GM18873 (cell line): Measurements from ENCODE around the gene SLC4A4.

Source experiments
- ATAC-seq: cut with Tn5 transposase; IDR thresholded peaks from one replicate; pipeline ENCODE4 v1.9.1; 2021; ENCODE audit warnings: mild to moderate bottlenecking, moderate library complexity, moderate number of reproducible peaks; ENCODE audit not compliant: unreplicated experiment, low FRiP score

The SLC4A4 gene

DNA sequence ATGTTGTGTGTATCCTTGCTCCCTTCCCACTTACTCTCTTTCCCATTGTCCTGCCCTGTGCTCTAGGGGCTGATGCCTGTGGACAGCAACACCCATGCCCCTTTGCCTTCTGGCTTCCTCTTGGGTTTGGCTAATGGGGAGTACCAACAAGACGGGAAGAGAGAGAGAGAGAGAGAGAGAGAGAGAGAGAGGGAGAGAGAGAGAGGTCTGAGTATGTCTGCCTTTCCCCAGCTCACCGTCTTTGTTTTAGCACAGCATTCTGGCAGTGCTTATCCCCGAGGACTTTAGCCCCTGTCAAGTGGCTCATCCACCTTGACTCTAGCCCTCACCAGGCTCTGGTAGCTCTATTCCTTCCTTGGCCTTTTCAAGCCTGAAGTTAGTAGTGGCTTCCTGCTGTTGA is 128.0 kb downstream of the SLC4A4 start:
- no peak for ATAC-seq

DNA sequence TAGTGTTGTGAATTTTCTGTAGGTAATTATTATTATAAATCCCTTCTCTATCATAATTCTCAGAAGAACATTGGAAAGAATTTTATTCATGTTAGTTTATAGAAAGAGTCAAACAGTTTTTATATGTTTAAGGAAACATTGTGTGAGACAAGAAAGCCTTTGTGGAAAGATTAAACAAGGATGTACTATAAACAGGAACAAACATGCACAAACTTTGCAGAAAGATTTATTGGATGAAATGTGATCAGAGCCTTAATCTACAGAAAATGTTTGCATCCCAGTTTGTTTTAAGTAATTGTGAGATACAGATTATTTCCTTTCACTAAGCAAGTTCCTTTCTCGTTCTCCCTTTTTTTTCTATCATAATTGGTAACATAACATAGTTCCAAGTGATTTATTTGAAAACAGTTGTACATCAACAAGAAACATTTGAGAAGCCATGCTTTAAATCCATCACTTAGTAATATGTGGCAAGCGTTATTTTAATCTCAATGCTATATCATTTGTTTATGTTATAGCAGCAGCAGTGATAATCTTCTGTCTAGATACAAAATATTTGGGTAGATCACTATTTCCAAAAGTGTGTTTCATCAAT is 129.4 kb downstream of the SLC4A4 start:
- ATAC-seq: no peak

DNA sequence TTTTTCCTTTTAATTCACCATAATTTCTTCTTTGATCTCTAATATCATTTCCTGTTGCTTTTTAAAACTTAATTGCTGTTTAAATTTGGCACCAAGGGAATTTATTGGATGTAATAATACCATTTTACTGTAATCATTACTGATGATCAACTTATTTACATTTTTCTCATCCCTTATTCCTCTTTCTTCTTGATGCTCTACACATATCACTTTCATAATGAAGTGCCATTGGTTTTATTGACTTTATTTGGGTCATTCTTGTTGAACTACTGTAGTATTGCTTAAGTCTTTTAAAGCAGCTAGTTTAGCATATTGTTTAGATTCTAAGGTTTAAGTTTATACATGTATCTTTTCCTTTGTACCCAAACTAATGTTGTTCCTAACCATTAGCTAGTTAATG is 130.7 kb downstream of the SLC4A4 start:
- no peak for ATAC-seq

DNA sequence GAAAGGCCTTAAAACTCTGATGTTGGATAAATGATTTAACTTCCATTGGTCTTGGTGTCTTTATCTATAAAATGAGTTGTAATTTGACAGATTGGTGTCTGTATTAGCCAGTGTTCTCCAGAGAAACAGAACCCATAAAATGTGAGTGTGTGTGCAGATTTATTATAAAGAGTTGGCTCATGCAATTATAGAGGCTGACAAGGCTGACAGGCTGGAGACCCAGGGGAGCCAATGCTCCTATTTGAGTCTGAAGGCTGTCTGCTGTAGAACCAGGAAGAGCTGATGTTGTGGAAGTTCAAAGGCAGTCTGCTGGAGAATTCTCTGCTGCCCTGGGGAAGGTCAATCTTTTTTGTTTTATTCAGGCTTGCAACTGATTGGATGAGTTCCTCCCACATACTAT is 131.7 kb downstream of the SLC4A4 start:
- no peak for ATAC-seq

DNA sequence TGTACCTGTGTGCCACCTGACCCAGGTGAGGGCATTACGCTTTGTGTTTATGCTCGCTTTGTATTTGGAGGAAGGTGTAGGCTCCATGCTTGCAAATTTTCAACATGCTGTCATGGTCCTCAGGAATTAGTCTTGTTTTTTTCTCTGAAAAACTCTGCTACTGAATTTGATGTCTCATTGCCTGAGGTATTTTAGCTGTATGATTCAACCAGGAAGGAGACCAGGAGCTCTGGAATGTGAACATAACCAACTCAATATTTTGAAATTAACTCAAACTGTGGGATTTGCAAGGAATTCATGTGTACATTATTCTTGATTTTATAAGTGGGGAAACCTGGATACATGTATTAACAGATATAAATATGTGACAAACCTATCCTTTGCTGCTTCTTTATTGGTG is 134.1 kb downstream of the SLC4A4 start:
- no peak for ATAC-seq

DNA sequence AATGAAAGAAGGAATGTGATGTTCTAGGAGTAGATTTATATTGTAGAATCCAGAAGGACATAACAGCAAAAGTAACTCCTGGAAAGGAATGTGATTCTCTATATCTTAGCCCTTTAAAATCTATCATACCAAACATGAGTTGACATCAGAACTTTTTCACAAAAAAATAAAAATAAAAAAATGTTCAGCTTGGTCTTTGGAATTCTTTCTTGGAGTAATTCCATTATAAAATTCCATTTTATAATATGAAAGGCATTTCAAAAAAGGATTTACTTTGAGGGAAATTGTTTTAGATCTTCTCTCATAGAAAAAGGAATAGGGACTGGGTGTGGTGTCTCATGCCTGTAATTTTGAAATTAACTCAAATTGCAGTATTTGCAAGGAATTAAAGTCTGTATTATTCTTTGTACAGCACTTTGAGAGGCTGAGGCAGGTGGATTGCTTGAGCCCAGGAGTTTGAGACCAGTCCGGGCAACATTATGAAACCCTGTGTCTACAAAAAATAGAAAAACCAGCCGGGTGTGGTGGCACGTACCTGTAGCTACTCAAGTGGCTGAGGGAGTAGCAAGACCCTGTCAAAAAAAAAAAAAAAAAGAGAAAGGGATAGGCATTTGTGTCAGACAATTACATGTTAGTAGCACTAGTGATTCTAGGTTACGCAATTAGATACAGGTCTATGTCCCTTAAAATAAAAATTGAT is 134.9 kb downstream of the SLC4A4 start:
- ATAC-seq: no peak

DNA sequence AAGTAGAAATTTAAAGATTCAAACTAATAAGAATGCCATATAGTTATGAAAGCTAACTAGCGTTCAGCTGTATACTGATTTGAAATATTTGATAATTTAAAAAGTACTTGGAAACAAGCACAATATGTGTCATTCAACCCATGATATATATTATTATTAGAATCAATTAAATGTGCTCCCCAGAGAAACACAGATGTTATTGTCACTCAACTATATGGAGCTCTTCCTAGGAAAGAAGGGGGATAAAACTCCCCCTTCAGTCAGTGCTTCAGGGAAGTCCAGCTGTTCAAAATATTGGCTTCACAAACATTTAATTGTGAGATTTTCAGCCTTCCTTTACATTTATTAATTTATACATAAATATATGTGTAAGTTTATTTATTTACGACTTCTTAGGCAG is 135.9 kb downstream of the SLC4A4 start:
- no peak for ATAC-seq

DNA sequence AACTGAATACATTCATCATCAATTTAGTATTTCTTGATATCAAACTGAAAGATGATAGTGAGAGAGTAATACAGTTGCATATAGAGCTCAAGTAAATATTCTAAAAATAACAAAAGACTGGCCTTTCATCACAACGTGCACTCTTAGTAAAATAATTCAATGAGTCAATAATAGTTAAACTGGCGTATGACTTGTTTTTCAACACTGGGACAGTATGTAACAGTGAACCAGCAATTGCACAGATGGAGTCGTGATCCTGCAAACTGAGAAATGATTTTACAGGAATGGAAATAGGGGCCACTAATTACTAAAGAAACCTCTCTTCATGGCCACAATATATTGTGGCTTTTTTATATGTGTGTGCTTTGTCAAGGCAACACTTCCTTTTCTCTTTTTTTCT is 137.4 kb downstream of the SLC4A4 start:
- no peak for ATAC-seq

DNA sequence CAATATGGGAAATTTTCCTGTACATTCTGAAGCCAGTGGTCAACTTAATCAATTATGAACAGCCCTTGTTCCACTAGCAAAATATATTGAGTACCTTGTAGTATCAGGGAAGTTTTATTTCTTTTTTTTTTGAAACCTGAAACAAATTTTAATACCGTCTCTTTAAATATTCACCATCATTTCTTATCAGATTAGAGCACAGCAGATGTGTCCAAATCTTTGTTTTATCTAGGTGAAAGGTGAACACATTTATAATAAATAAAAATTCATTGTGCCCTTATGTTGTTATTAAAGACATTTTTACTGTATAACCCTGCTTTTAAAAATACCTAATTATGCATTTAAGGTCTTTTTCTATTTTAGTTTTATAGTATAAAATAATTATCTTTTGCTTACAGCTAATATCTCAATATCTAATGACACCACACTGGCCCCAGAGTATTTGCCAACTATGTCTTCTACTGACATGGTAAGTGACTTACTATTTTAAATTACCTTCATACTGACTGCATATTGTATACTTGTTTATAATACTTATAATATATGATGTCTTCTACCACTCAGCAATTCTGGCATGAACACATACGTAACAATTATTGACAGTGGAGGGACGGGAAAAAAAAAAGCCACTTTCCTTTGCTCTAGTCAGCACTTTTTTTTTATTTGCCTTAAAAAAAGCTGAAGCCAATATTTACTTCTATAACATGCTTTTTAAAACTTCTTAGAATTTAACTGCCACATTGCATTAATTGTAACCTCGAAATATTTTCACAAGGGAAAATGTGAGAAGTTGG is 147.9 kb downstream of the SLC4A4 start:
- no peak for ATAC-seq

DNA sequence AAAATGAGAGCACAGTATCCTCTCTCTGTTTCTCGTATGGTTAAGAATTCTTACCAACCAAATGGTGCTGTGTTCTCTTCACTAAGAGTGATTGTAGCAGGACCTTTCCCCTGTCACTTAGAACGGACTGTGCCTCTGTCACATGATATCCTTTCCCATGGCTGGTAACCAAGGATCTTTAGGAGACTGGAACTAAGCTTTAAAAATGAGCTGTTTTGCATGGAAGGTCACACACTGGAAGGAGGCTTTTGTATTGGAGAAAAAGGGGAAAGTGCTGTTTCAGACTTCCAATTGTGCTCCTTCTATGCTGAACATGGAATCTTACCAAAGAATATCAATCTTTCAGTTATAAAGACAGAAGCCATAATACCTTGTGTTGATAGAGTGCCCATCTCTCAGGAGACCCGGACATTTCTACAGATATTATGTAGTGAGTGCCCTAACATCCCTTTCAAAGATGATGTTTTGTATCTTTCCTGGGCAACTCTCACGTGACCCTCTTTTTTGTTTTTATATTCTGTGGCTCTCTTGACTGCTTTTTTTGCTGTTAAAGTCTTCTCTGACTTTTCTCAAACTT is 148.6 kb downstream of the SLC4A4 start:
- no peak for ATAC-seq

DNA sequence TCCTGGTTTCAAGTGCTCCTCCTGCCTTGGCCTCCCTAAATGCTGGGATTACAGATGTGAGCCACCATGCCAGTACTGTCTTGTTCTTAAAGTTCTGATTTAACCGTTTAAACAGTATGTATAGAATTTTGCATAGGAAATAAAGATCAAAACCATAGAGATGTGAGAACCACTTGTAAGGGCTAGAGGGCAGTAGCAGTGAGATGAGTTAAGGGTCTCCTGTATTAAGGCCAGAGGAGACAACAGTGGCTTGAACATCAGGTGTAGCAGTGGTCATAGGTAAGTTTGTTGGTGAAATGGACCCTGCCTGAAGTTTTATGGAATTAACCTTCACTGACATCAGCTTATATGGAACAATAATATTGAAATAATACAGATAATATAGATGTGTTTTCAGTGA is 155.7 kb downstream of the SLC4A4 start:
- no peak for ATAC-seq

DNA sequence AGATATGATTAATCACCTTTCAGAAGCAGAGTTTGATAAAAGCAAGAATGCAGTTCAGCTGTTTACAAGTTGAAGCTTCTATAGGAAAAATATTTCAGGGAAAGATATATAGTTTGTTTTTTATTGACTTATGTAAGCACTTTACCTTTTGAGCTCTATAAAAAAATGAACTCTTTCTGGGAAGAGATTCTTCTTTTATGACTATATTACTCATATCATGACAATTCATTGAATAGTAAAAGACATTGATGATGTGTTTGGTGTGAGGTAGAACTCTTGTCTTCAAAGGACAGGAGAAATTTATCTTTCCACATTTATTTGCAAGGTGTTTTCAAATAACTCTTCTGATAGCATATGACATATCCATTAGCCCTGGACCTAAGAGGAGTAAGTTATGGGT is 156.6 kb downstream of the SLC4A4 start:
- no peak for ATAC-seq

DNA sequence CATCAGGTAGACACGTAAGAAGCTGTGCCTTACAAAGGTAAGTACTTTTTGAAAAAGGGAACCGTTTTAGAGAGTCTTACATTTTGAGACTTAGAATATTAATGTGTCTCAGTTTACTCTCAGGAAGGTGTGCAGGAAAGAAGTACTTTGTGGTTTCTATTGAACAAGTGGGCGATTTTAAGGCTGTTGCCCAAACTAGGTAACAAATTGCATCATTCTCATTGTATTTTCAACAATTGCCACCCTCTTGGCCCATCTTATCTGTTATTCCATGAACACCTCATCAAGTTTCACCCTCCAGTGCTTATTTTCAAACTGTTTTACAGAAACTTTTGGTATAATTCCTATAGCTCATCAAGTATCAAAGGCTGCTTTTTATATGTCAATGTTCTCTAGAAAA is 158.3 kb downstream of the SLC4A4 start:
- ATAC-seq: no peak

DNA sequence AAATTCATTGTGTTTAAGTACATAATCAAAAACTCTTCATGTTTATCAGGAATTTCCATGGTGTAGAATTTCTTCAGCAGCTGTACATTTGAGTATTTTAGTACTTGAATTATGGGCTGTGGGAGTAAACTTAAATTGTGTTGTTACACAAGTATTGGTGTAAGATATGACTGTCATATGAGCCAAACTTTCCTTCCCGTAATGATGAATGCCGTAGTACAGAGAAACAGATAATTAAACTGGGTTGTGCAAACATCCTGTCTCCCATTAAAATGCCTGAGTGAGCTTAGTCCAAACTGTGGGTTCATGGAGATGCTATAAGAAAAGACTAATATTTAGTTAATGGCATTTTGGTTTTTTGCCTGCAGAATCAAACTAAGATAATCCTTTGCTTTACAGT is 159.2 kb downstream of the SLC4A4 start:
- no peak for ATAC-seq

DNA sequence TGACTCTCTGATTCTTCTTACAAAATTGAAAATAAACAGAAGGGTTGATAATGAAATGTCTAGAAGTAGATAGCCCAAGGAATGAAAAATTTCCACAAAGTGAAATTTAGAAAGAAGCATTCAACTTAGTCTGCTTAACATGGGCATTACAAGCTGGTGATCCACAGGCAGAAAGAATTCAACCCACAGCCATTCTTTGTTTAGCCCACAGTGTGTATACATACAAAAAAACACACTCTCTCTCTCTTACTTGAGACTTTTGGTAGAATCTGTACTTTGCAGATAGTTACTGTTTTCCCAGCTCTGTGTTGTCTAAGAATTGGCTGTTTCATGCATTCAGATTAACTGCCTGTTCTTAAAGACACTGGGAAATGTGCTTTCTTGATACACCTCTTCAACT is 159.8 kb downstream of the SLC4A4 start:
- ATAC-seq: no peak

DNA sequence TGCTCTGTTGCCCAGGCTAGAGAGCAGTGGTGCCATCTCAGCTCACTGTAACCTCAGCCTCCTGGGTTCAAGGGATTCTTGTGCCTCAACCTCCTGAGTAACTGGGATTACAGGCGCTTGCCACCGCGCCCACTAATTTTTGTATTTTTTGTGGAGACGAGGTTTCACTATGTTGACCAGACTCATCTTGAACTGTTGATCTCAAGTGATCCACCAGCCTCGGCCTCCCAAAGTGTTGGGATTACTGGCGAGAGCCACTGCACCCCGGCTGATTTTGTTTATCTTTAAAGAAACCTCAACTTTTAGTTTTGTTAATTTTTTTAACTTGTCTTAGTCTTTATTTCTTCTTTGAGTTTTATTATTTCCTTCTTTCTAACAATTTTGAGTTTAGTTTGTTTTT is 163.2 kb downstream of the SLC4A4 start:
- ATAC-seq: no peak

DNA sequence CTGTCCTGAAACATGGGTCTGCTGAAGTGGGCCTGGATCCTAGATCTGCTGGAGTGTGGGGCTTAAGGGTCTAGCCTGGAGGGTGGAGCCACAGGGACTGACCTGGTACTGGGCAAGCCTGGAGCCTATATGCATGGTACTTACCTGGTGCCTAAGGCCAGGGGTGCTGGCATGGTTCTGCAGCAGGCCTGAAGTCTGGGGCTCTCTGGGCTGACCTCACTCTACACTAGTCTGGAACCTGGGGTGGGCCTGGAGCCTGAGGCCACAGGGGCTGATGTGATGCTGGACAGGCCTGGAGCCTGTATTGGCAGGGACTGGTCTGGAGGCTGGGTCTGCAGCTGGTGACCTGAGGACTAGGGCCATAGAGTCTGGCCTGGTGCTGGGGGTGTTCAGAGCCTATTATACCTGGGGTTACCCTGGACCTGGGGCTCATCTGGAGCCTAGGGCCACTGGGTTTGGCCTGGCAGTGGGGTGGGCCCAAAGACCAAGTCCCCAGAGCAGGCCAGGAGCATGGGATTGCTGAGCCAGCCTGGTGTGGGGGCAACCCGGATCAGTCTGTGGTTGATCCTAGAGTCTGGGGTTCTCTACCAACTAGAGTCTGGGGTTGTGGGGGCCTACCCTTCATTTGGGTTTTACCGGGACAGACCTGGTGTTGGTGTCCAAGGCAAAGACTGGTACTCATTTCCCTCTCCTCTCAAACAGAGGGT is 179.6 kb downstream of the SLC4A4 start:
- ATAC-seq: no peak

DNA sequence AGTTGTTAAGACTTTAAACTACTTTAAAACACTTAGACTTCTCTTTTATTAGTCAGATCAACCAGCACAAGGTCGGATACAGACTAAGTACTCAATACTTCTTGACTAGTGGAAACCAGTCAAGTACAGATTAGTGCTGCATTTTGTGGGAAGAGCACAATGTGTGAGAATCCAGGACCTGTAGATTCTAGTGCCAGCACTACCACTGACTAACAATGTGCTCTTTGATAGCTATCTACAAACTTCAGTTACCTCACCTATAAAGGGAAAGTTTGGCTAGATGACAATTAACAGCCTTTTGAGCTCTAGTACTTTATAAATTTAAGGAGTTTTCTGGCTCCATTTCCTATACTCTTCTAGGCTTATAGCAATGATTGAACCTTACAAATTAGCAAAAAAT is 181.5 kb downstream of the SLC4A4 start:
- no peak for ATAC-seq

DNA sequence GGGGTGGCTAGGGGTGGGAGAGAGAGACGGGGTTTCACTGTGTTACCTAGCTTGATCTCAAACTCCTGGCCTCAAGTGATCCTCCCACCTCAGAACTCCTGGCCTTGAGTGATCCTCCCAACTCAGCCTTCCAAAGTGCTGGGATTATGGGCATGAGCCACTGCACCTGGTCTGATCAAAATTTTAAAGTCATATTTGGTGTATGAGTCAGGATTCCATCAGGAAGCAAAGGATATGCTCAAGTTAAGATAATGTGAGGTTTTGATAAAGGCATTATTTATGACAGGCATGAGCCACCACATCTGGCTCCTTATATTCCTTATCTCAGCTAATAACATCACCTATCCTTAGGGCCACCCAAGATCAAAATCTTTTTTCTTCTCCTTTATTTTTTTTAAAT is 182.0 kb downstream of the SLC4A4 start:
- no peak for ATAC-seq

DNA sequence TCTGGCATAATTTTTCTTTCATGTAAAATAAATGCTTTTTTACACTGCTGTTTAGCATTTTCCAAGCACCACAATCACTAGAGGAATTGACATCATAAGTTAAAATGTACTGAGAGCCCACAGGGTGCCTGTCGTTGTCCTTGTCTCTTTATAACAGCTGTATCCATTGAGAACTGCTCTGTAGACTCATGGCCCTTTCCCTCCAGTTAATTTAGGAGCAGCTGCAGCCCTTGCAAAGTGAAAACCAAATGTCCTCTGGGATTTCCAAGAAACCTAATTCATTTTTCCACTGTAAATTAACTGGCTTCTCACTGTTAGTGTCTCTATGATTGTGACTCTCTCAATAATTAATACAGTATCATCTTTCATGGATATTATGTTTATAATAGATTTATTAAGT is 185.9 kb downstream of the SLC4A4 start:
- ATAC-seq: no peak
